GM19193 (cell line): ENCODE data around the gene RCBTB2.
A peak's percentile ranks its signal among the peaks of the same experiment; 100 is the strongest.

Experiments used
- POLR2A ChIP-seq: IDR thresholded peaks from 4 replicates; pipeline ENCODE4 v1.6.1; 2011; ENCODE audit not compliant: insufficient read depth, insufficient read length; ENCODE audit errors: extremely low read depth

Gene RCBTB2

DNA sequence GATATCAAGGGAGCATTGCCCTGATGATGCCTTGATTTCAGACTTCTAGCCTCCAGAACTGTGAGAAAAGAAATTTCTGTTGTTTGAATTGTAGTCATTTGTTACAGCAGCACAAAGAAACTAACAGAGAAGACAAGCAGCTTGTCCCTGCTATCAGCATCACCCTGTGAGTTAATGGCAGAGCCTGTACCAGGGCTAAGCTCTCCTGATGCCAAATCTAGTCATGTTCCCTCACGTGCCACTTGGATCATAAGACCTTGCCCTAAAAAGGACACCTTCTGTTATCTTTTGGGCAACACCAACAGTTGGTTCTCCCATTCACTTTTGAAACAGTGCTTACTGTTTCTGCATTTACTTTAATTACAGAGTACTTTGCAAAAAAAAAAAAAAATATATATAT lies 14.8 kb downstream of the RCBTB2 start:
- no peak for TF ChIP-seq POLR2A

DNA sequence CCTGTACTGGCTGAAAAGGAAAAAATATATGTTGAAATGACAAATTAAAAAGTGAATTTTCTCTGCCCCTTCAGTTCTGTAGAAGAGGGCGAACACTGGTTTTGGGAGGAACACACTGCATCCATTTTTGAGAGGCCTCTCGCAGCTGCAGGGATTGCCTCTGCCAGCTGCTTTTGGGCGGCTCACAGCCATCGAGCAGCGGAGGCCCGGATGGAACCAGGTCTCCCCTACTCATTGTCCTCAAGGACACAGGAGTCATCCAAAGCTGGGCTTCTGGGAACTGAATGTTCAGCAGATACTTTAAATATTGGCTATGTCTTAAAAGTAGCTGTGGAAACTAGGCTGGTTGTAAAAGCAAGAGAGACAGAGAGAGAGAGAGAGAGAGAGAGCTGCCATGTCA lies 17.1 kb downstream of the RCBTB2 start:
- TF ChIP-seq POLR2A = no peak

DNA sequence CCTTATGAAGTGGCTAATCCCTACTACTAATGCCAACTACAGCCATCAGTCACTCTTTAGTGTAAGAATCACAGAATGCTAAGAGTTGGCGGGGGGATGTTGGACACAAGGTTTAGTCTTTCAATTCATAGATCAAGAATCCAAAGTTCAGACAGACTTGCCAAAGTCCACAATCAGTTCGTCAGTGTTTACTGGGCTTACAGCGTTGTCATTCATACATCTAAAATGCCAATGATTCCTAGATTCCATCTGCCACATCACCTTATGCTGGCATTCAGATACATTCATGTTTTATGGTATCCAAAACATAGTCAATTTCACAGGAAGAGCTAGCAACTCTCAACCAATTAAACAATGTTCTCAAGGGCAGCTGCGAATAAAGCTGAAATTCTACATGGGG lies 18.1 kb downstream of the RCBTB2 start:
- TF ChIP-seq POLR2A = no peak

DNA sequence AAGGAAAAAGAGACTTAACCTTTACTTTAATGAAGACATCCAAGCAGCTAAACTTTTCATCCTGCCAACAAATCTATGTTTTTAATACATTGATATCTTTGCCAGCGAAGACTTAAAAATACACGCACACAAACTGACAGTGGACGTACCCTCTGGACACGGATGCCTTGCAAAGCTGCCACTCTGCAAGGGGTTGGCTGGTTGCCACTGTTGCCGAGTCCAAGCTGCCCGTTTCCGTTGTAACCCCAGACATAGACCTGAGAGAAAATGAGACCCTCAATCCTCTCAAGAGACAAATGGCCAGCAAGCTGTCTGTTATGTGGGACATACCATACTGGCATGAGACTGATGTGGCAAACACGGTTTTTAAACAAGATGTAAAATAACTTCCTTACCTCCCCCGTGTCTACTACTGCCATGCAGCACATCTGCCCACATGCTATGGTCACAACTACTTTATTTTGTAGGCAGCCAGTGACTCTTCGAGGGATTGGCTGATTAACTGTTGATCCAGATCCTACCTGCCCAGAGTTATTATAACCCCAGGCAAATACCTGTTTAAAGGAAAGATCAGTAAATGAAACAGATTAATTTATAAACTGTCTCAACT lies 21.2 kb downstream of the RCBTB2 start:
- no peak for TF ChIP-seq POLR2A

DNA sequence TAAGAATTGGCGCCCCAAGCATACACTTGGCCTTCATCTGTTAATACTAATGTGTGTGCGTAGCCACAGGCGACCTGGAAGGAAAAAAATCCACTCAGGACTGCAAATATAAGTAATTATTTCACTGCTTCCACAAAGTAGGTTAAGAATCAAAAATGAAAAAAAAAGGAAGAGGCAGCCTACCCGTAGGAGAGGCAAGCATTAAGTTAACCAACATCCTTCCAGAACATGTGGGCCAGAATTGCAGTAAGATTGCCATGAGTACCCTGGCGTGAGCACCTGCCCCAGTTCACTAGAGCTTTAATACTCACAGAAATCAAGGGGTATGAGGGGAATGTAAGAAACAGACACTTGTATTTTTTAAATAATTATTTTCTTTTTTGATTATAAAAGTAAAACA lies 22.2 kb downstream of the RCBTB2 start:
- no peak for TF ChIP-seq POLR2A

DNA sequence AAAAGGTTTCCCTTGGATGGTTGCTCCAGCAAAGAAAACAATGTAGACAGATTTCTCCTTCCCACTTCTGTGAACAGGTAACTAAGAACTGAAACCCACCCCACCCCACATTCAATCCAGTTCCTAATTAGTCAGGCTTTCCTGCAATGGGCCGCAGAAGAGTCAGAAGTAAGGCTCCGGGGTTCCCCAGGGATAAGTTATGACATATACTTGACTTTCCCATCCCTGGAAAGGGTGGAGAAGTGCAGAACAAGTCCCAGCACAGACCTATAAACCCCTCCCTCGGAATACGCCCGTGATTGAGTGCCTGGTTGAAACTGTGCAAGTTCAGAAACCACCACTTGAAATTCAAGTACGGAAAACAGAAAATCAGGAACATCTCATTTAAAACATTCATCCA lies 24.9 kb downstream of the RCBTB2 start:
- no peak for TF ChIP-seq POLR2A

DNA sequence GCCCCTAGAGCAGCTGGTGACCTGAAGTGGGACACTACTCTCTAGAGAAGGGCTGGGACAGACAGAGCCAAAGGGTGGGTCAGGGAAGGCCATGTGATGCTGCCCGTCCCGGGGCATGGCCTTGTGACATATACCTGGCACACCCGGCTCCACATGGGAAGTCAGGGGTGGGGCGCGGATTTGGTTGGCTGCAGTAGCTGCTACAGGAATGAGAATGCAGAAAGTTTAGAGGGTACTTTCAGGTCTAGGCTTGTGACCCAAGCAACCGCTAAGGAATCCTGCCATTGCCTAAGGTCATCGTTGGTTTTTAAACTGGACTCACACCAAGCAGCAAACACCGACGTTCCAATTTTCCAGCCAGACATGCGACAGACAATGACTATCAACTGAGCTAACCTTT lies 25.9 kb downstream of the RCBTB2 start:
- no peak for TF ChIP-seq POLR2A

DNA sequence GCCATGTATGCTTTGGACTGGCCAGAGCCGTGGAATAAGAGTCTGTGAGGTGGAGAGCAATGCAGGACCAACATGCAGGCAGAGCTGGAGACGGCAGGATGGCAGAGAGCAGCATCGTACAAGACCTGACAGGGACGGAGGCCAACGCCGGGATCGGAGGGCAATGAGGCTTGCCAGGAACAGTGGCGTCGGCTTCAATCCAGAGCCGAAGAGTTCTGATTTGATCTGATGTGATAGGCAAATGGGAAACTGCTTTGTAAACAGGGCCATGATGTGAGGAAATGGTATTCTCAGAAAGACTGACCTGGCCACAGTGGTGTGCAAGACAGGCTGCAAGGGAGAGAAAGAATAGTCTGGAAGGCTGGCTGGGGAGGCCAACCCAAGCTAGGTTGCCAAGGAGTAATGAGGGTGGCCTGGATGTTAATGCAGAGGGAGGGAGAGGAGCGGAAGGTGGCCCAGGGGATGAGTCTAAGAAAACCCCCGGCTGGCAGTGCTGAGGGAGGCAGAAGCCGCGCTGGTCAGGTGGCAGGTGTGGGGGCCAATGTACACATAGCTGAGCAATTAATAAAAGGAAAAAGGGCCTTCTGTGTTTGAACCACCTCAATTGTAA lies 26.7 kb downstream of the RCBTB2 start:
- TF ChIP-seq POLR2A = peak; percentile 40

DNA sequence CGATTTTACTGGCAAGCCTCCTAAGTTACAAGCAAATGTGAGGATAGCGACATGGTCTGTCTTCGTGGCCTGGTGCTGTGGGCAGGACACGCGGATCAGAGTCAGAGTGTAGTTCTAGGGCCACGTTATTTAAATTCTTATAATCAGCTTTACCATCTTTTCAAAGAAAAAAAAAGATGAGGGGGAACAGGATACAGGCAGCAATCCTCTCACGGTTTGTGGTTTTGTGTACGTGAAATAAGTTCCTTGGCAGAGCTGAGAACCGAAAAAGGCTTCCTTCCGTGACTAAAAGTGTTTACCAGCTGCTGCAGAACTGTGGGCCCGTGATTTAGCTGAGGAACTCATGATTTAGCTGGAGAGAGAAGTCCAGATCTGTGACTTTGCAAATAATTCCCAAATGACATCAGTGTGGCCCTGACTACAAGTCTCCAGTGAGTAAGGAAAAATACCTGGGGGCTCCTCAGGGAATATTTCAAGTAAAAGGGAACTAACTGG lies 27.2 kb downstream of the RCBTB2 start:
- TF ChIP-seq POLR2A = no peak

DNA sequence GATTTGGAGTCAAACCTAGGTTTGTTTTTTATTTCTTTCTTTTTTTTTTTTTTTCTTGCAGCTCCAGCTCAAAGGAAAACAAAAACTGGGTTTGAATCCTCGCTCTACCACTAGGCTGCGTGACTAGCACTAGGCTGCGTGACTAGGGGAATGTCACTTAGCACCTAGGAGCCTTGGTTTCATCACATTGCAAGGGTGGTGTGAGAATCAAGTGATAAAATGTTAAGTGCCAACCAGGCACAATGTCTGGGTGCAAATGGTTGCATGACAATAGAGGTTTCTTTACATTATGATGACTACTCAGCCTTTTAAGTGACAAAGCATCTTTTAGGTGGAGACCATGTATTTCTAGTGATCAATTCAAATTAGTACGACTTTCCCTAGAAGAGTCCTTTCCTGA lies 27.9 kb downstream of the RCBTB2 start:
- peak; percentile 13 for TF ChIP-seq POLR2A

DNA sequence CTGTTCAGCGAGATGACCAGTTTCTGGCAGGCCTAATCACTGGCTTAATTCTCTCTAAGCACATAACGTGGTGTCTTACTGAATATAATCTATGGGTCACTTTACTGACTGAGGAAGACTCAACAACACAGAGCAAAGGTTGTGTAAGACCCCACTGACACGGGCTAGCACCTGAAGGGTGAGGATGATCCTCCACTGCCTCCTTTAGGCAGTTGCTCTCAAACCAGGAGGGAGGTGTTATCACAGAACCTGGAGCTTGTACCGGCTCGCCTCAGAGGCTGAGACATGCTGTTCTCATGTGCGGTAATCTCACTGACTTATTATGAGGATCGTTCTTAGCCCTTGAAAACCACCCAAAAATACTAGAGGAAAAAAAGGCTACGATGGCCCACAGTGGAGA lies 28.3 kb downstream of the RCBTB2 start:
- peak; percentile 4 for TF ChIP-seq POLR2A

DNA sequence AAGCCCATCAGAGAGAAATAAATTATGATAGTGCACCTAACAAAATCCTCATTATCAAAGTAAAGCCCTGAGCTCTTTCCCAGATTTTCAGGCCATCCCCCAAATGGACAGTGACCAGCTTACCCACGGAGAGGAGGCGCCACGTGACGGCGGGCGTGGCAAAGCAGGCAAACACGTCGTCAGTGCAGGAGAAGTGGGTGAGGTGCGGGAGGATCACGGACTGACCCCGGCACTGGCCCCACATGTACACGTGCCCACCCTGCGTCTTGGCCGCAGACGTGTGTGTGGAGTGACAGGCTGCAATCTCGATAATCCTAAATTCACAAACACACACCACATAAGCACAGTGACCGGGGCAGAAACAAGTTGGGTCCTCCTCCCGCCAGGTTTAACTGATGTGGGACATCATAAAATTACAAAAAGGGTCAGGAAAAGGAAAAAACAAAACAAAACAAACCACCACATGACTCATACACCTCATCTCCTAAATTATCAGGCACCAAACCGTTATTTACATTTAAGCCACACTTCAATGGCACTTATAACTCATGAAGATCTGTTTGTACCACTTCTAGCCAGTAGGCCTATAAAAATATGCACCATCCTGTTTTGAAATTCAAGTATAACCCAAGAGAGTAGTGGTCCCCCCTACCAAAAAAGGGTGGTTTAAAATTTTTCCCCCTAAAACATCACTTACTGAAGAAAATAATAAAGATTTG lies 30.1 kb downstream of the RCBTB2 start:
- no peak for TF ChIP-seq POLR2A

DNA sequence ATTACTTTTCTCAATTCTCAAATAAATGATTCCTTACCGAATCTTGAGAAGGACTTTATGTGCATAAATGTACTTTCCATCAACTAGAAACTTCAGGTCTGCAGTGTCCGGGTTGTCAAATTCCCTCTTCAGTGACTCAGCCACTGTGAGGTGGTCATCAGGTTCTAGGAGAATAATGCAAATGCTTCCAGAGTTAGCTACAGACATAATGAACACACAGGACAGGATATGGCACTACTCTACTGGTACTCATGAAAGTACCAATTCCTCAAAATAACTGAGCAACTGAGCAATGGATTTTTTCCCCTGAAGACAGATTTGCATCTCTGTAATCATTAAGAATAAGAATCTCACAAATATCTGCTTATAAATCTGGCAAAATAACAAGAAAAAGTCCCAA lies 31.2 kb downstream of the RCBTB2 start:
- no peak for TF ChIP-seq POLR2A

DNA sequence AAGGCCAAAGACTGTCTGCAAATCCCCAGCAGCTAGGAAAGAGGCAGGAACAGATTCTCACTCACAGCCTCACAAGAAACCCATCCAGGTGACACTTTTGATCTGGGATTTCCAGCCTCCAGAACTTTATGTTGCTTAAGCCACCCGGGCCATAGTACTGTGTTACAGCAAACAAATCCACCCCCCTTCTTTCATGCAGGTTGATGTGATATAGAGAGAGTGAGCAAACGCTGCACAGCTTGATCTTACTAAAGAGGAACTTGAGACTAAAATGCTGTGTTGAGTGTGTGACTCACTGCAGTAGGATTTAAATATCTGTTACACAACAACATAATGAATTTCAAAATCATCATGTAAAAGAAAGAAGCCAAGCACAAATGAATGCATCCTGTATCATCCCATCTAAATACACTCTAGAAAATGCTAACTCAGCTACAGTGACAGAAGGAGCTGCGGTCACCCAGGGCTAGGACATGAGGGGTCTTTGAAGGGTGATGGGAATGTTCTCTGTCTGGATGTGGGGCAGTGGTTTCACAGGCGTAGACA lies 32.2 kb downstream of the RCBTB2 start:
- TF ChIP-seq POLR2A = no peak

DNA sequence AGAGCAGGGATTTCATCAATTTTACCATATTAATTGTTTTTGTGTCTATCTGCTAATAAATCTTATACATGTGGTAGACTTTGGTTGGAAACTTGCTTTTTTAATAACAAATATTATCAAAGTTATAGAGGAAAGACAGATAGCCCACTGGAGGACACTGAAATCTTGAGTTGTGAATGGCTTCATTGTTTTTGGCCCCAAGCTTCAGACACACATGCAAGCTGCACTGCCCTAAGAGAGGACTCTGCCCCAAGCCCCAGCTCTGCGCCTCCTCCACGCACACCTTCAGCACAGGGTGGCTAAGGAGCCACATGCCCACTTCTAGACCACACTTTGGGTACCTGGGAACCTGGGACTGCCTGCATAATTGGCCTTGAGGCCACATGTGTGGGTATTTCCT lies 35.2 kb downstream of the RCBTB2 start:
- TF ChIP-seq POLR2A = no peak
